Gastrocnemius medialis (tissue), 4 donors: ENCODE results near the gene PTPRJ.

Experiments used
- POLR2A ChIP-seq, 2 donors: fragments of 450-650 bp; IDR thresholded peaks; one replicate each; pipeline ENCODE4 v1.6.1; 2017; ENCODE audit warnings: antibody characterized with exemption in 2 of 2, mild to moderate bottlenecking in 2 of 2, moderate library complexity in 2 of 2
- TF ChIP-seq, protein P1 (sequence below), 5 experiments: fragments of 450-650 bp in 3 of 5; fragments of 200-600 bp in 2 of 5; sonication (generic) in 2 of 5; IDR thresholded peaks in 4 of 5; conservative IDR thresholded peaks in 1 of 5; 1 replicate in 4 of 5; 2 replicates in 1 of 5; pipeline ENCODE4 v1.5.1; 2016 to 2019; ENCODE audit warnings: antibody characterized with exemption in 5 of 5, mild to moderate bottlenecking in 3 of 5, moderate library complexity in 3 of 5

- TF ChIP-seq, protein P1, sequence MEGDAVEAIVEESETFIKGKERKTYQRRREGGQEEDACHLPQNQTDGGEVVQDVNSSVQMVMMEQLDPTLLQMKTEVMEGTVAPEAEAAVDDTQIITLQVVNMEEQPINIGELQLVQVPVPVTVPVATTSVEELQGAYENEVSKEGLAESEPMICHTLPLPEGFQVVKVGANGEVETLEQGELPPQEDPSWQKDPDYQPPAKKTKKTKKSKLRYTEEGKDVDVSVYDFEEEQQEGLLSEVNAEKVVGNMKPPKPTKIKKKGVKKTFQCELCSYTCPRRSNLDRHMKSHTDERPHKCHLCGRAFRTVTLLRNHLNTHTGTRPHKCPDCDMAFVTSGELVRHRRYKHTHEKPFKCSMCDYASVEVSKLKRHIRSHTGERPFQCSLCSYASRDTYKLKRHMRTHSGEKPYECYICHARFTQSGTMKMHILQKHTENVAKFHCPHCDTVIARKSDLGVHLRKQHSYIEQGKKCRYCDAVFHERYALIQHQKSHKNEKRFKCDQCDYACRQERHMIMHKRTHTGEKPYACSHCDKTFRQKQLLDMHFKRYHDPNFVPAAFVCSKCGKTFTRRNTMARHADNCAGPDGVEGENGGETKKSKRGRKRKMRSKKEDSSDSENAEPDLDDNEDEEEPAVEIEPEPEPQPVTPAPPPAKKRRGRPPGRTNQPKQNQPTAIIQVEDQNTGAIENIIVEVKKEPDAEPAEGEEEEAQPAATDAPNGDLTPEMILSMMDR (IDR thresholded peaks at IDR 0.05 in 4 of 5, conservative IDR thresholded peaks at IDR 0.05 in 1 of 5), result no peak
- no peak for TF ChIP-seq POLR2A (IDR thresholded peaks at IDR 0.05)
Measured at GRCh38 chr11:48167380-48167779, 187.0 kb downstream of the PTPRJ start.
